ENCODE measurements around the gene SOX13. TPM values are rescaled to one million over a fixed set of nuclear protein-coding genes. Genes with fewer than 3 reads are reported as not detected.
"Not testable (repeated sequence)": the region's sequence is repeated elsewhere in the genome, so short reads cannot be mapped to it uniquely, and the experiment has no call there.

Gene SOX13
- total RNA-seq, 2 donors from 2014 or later, result 36.2 to 38.4 TPM

DNA sequence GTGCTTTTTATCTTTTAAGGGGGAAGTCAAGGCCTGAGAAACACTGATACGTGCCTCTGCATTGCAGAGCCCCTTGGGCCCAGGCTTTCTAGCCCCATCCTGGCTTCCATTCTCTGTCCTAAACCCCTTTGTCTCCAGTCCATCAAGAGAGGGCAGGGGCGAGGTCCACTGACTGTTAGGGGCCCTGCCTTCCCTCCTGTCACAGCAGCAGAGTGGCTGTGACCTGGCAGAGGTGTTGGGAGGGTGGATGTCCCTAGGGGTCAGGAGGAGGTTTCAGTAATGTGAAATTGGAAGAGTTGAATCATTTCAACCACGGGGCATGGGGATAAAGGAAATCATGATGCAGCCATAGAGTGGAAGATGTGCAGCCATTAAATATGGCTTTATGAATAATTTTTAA is 24.0 kb downstream of the SOX13 start:
- intact Hi-C loops (cut with DNase I, micrococcal nuclease), result no loop called here
- no peak for ATAC-seq
- DNase-seq, result no peak

DNA sequence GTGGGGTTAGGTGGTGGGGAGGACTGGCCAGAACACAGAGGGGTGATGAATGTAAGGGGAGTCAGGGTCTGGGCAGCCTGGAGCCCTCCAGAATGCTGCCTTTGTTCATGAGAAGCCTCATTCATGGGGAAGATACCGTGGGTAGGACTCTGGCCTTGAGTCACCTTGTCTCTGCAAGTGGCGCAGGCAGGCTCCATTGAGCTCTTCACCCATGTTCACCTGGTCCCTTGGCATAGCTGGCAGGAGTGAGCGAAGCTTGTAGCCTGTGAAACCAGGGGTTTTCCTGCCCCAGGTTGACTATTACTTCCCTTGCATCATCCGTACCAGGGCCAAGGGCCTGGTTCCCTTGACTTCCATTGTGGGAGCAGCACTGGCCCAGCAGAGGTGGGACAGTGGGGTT is 25.8 kb downstream of the SOX13 start:
- intact Hi-C loops (cut with DNase I, micrococcal nuclease), result no loop called here

DNA sequence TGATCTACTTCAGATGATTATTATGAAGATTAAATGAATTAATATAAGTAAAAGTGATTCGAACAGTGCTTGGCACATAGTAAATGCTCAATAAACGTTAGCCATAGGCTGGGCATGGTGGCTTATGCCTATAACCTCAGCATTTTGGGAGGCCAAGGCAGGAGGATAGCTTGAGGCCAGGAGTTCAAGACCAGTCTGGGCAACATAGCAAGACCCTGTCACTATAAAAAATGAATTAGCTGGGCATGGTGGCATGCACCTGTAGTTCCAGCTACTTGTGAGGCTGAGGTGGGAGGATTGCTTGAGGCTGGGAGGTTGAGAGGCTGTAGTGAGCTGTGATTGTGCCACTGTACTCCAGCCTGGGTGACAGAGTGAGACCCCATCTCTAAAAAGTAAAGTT is 26.8 kb downstream of the SOX13 start:
- DNase-seq; ATAC-seq; intact Hi-C loops (cut with DNase I, micrococcal nuclease): not testable (repeated sequence)

More for the DNA sequence above, 25.8 kb downstream of the SOX13 start:
- DNase-seq (no peak), ATAC-seq (no peak)

DNA sequence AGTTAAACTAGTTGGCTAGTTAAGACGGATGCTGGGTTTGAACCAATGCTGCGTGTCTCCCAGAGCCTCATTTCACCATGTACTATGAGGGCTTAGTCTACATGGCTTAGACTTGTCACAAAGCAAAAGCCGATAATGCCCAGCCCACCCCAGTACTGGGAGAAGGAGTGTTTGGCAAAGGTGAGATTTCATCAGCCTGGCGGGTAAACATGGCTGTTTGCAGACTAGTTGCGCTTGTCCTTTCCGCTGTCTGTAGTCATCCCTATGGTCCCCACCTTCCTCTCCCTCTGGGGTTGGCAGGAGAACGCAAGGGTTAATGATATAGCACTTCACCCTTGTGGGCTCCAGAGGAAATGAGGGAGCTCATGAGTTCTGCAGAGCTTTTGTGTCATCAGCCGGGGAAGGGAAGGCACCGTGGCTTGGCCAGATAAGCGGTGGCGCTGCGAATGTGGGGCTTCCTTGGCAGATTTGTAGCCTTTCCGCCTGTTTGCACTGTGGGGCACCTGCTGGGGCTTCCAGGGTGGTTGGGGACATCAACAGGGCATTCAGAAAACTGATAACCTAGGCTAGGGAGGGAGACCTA is 29.2 kb downstream of the SOX13 start:
- DNase-seq, result no peak
- no peak for ATAC-seq
- intact Hi-C loops (cut with DNase I, micrococcal nuclease), result no loop called here

DNA sequence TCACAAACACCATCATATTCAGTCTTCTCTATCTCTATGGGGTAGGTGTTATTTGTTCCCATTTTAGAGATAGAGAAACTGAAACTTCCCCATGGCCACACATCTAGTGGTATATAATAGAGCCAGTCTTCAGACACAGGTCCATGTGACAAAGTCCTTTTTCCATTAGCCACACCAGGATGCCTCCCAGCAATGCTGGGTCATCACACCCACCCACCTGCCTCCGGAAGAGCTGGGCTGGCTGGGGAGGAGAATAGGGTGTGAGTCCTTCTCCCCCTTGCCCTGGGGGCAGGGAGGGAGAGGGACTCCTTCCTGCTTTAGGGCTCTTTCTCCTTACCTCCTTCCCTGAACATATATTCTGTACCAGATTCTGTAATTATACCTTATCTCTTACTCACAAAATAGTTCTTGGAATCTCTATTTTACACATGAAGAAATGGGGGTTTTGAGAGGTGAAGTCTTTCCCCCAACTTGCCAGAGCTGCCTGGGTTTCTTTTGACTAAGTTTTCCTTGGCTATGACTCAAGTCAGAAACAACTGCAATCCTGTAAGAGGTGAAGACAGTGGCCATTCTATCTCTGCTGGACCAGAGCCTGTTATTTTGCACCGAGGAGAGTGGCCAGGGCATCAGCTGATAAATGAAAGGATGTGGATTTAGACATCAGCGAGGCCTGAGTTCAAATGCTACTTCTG is 30.0 kb downstream of the SOX13 start:
- DNase-seq, result no peak
- ATAC-seq, result peak; percentile 76
- intact Hi-C loops (cut with DNase I, micrococcal nuclease), result no loop called here

DNA sequence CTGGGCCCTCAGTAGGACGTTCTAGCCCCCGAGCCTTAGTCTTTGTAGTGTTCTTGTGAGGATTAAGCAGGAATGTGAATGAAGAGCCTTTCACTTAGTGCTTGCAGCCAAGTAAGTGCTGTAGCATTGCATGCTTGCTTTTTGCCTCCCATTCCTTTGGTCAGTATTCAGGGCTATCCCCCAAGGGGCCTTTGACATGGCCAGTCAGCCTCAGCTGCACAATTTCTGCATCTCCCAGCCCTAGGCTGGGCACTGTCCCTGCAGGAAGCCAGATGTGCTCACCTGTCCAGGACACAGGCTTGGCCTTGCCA is 30.5 kb downstream of the SOX13 start:
- ATAC-seq, result no peak
- no peak for DNase-seq
- intact Hi-C loops (cut with DNase I, micrococcal nuclease), result no loop called here

DNA sequence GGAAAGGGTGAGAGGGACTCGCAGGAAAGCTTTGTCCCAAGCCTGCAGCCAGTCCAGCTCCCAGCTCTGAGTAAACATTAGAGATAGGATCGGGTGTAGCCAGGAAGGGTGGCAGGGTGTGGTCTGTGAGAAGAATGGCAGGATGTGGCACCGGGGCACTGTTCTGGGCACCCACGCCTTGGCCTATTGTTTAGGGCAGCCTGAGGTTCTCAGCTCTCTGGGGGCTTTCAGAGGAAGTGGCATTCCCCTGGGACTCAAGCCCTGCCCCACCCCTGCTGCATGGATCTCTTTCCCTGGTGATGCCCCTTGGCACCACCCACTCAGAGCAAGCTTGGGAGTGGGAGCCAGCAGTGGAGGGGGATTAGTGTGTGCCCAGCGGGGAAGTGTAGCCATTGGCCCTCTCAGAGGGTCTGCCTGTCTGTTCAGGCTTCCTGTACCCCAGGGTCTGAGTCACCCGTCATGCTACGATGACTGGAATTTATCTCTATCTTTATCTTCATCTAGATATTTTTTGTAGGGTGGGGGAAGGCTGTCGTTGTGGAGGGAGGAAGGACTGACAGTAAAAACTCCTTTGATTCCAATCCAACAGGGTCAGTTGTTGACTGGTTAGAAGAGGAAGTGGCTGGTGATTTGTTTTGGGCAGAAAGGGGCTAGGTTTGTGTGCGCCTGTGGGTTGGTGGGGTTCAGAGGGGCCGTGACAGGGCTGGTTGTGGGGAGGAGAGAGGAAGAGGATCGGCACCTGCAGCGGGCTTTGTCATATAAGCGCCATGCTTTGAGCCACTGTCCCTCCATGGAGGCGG is 31.6 kb downstream of the SOX13 start:
- DNase-seq (peak; percentile 70 to 73), ATAC-seq (peak; percentile 92)
- intact Hi-C loops (cut with DNase I, micrococcal nuclease), result no loop called here

DNA sequence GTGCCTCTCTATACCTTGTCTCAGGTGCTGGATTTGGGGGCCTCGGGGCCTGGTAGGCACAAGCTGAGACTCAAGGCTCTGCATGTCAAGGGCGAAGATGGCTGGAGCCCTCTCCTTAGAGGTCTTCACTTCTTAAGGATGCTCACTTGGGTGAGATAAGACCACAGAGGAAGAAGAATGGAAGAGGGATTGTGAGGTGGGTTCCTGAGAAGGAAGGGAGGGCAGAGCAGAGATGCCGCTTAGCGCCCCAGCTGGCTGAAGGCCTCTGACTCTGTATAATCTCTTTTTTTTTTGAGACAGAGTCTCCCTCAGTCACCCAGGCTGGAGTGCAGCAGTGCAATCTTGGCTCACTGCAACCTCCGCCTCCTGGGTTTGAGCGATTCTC is 32.2 kb downstream of the SOX13 start:
- DNase-seq, result no peak
- intact Hi-C loops (cut with DNase I, micrococcal nuclease), result no loop called here
- ATAC-seq, result no peak

DNA sequence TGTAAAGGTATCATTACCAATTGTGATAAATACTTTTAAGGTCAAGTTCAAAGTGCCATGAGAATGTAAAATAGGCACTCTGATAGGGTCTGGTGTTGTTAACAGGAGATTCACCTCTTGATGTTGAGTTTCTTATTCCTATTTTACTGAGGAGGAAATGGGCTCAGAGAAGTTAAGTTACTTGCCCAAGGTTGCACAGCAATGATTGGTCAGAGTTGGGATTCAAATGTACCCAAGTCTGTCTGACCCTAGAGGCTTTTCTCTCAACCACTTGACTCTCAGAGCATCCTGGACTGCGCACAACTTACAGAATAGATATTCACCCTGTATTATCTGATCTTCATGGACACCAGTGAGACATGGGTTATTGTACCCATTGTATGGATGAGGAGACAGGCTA is 33.9 kb downstream of the SOX13 start:
- ATAC-seq (no peak), DNase-seq (no peak)
- intact Hi-C loops (cut with DNase I, micrococcal nuclease), result no loop called here

DNA sequence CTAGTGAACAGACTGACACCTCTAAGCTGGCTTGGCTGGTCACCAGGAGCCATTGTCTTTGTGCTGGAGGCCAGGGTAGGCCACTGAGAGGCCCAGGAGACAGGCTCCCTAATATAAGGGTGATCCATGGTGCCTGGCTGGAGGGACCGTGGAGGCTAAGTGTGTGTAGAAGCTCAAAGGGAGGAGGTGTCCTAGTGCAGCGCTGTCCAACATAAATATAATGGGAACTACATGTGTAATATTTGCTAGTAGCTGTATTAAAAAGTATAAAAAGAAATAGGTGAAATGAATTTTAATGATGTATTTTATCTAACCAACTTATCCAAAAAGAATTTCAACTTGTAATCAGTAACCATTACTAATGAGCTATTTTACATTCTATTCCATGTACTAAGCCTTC is 35.0 kb downstream of the SOX13 start:
- intact Hi-C loops (cut with DNase I, micrococcal nuclease), result no loop called here

DNA sequence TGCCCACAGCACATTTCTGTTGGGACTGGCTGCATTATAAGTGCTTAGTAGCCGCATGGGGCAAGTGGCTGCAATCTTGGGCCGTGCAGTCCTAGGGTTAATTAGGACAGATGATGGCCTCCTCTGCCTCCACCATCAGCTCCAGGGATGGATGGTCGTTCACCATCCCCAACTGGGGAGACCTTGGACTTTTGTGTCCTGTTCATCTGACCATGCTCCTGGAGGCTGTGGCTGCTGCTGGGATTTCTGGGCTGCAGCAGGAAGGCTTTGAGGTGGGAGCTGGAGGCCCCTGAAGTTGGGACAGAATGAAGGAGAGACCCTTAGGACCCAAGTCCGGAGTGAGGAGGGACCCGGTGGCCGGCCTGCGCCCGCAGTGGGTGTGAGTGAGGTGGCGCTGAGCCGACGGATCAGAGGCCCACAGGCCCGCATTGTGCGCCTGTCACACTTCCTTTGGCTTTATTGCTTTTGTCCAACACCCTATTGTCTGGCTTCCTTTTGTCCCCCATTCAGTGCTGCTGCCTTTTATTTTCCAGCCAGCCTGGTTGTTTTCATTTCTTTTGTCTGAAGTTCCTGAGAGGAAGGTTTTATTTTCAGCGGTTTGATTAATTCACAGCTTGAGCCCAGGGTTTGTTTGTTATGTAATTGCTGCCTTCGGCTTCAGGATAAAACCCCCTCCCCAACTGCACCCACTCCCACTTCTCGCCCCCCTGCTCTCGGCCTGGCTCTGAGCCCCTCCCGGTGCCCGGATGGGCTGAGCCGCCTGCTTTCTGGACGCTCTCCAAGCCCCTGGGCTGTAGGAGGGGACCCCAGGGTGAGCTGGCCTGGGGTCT is 35.6 kb downstream of the SOX13 start:
- DNase-seq, result no peak
- intact Hi-C loops (cut with DNase I, micrococcal nuclease), result no loop called here
- ATAC-seq, result no peak

More for the DNA sequence above, 35.0 kb downstream of the SOX13 start:
- ATAC-seq, result no peak
- DNase-seq, result no peak

DNA sequence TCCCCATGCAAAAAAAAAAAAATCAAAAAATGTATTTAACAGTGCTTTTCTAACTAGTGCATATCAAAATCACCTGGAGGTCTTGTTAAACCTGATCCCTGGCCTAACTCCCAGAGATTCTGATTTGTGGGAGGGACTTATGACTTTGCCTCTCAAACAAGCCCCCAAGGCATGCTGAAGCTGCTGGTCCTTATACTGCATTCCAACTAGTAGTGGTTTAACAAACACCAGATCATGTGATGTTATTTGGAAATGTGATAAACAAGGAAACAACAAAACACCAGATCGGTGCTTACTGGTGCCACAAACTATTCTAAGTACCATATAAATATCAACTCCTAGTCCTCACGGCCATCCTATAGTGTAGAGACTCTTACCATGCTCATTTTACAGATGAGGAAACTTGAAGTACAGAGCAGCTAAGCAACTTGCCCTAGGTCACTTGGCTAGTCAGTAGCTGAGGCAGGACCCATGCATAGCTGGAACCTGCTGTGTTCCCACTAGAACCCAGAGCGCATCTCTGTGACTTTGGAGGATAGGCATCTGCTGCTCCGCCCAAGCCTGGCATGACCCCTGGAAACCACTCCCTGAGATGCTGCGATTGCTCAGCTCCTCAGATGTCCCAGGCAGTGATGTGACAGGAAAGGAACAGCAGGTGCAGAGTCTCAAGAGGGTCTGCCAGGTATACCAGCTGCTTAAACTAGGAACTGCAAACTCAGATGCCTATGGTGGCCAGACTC is 38.1 kb downstream of the SOX13 start:
- intact Hi-C loops (cut with DNase I, micrococcal nuclease), result no loop called here
- DNase-seq (no peak), ATAC-seq (no peak)

DNA sequence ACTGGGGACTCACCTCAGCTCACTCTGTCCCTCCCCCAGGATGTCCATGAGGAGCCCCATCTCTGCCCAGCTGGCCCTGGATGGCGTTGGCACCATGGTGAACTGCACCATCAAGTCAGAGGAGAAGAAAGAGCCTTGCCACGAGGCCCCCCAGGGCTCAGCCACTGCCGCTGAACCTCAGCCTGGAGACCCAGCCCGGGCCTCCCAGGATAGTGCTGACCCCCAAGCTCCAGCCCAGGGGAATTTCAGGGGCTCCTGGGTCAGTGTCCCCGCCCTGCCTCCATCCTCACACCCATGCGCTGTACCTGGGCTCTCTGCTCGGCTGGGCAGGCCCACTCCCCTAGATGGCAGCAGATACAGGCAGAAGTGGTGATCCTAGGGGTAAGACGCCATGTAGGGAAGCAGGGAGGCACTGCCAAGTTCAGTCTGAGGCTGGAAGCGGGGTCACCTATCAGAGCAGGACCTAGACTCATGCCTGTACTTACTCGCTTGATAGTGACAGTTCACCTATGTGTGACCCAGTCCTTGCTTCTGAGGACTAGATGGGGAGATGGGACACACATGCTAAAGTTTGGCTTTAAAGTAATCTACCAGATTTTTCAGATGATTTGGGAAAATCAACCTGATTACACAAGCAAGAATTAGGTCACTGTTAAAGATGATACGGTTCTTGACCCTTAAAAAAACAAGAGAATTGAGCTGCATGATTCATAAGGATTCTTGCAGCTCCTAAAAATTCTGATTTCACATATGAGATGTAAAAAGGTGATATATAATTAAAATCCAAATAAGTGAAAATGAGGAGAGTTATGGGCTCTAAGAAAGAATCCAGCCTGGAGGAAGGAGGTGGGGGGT is 40.2 kb downstream of the SOX13 start:
- intact Hi-C loops (cut with DNase I, micrococcal nuclease), result no loop called here
- DNase-seq (no peak), ATAC-seq (no peak)

DNA sequence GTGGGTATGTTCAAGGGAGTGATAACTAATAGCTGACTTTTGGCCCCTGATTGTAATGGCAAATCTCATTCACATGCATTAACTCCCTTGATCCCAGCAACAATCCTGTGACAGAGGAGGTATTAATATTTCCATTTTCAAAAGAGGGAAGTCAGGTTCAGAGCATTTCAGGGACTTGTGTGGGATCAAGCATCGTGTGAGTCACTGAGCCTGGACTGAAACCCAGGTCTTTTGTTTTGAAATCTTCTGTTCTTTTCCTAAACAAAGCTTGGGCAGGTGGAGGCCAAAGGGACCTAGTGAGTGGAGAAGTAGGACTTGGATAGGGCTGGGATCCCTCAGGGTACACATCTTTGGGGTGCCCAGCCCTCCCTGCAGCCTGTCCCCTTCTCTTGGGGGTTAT is 41.0 kb downstream of the SOX13 start:
- no peak for ATAC-seq
- intact Hi-C loops (cut with DNase I, micrococcal nuclease), result no loop called here

DNA sequence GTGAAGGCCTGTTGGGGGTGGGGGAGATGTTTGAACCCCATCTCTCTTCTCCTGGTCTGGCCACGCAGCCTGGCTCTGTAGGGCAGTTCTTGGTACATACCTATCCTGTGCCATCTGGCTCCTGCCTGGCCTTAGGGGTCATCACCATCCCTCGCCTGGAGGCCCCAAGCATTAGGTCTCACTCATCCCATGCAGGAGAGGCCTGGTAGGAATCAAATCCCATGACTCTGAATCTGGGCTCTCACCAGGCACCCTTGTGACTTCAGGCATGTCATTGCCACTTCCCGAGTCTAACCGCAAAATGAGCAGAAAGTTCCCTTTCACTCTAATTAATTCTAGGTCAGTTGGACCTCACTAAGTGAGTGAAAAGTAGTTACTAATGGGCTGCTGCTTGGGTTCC is 41.7 kb downstream of the SOX13 start:
- DNase-seq (no peak), ATAC-seq (no peak)
- intact Hi-C loops (cut with DNase I, micrococcal nuclease), result no loop called here

More for the DNA sequence above, 41.0 kb downstream of the SOX13 start:
- DNase-seq, result no peak

DNA sequence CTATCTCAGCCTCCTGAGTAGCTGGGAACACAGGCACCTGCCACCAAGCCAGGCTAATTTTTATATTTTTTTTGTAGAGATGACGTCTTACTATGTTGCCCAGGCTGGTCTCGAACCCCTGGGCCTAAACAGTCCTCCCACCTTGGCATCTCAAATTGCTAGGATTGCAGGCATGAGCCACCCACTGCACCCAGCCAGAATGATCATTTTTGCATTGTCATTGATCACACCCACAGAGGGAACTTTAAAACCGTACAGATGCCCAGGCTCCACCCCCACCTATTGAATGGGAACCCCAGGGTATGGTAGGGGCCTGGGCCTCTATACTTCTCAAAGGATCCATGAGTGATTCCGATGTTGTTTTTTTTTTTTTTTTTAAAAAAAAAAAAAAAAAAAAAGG is 42.2 kb downstream of the SOX13 start:
- ATAC-seq (no peak), DNase-seq (no peak)
- intact Hi-C loops (cut with DNase I, micrococcal nuclease), result no loop called here

DNA sequence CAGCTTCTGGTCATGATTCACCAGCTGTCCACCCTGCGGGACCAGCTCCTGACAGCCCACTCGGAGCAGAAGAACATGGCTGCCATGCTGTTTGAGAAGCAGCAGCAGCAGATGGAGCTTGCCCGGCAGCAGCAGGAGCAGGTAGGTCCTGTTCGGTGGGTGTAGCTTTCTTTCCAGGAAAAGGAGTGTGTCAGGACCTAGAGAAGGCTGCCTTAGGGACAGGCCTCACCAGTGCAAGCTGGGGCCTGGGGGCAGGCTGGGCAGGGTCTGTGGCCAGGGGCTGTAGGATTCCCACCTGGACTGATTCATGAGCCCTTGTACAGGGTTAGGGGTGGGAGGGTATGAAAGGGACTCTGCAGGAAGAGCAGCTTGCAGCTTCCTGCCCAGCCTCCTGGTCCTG is 43.6 kb downstream of the SOX13 start:
- ATAC-seq (no peak), DNase-seq (no peak)
- intact Hi-C loops (cut with DNase I, micrococcal nuclease), result no loop called here

Data from left colon (tissue), 2 donors.